HFFc6 (cell line): ENCODE measurements around the gene GPA33. TPM values are rescaled to one million over a fixed set of nuclear protein-coding genes. Genes with fewer than 3 reads are reported as not detected.

Source experiments
- DNase-seq: peaks from one replicate; pipeline ENCODE4 v3.0.0-alpha.2; 2018
- H3K27ac Mint-ChIP-seq: 2 replicates; pipeline ENCODE4 v1.8.0; 2020; ENCODE audit warnings: mild to moderate bottlenecking, mixed read lengths
- H3K27me3 Mint-ChIP-seq: 2 replicates; pipeline ENCODE4 v1.8.0; 2021; ENCODE audit warnings: mild to moderate bottlenecking, moderate library complexity, mixed read lengths; ENCODE audit not compliant: insufficient read depth
- H3K36me3 Mint-ChIP-seq: 2 replicates; pipeline ENCODE4 v1.8.0; 2021; ENCODE audit warnings: low read depth, mixed read lengths
- H3K4me1 Mint-ChIP-seq: 2 replicates; pipeline ENCODE4 v1.8.0; 2020; ENCODE audit warnings: low read depth, mixed read lengths
- H3K4me3 Mint-ChIP-seq: 2 replicates; pipeline ENCODE4 v1.8.0; 2020; ENCODE audit warnings: mild to moderate bottlenecking, moderate library complexity, mixed read lengths
- H3K9me3 Mint-ChIP-seq: 2 replicates; pipeline ENCODE4 v1.8.0; 2020; ENCODE audit warnings: mild to moderate bottlenecking, mixed read lengths
- CTCF ChIP-seq: fragments of 200-600 bp; sonication (generic); IDR thresholded peaks from 2 replicates; pipeline ENCODE4 v1.5.0; 2021; ENCODE audit warnings: antibody characterized with exemption, mild to moderate bottlenecking
- total RNA-seq, 6 experiments: library from RNA; stranded (reverse); fragmentation: NEBNext Ultra II Directional; extraction: Animal tissue kit (Norgen Biotek cat#: 25700); gene quantifications; 2 replicates in 1 of 6; 3 replicates in 5 of 6; pipeline ENCODE4 v1.2.3, GENCODE V29; 2021

Gene GPA33
- total RNA-seq, 6 experiments from 2014 or later = not detected

GRCh38 chr1:167081594-167082156, 8.5 kb downstream of the GPA33 start:
- Mint-ChIP-seq H3K4me1 (no peaks in the 10 kb centered on the region), H3K36me3 (no peaks in the 10 kb centered on the region), H3K27me3 (peaks cover 19% of the 10 kb centered on the region), H3K9me3 (no peaks in the 10 kb centered on the region), H3K27ac (no peak overlapping the region), H3K4me3 (no peak overlapping the region)
- TF ChIP-seq CTCF = no peak
- DNase-seq = no peak

DNA sequence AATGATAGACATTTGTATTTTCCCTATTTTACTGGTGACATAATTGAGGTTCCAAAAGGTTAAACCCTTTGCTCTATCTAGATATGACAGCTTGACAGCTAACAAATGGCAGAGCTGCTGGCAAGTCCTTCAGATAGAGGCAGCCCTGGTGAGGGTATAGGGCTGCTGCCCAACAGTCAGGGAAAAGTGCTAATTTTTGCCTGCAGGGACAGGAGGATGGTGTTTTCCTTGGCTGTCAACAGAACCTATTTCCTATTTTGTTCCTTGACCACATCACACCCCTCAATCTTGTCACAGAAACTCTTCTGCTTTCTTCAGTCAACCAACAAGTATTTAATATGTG, 12.3 kb downstream of the GPA33 start:
- Mint-ChIP-seq H3K27me3 (peaks cover 20% of the 10 kb centered on the region), H3K36me3 (no peaks in the 10 kb centered on the region), H3K27ac (no peak overlapping the region), H3K4me3 (no peak overlapping the region), H3K9me3 (no peaks in the 10 kb centered on the region), H3K4me1 (no peaks in the 10 kb centered on the region)
- TF ChIP-seq CTCF = no peak
- DNase-seq = no peak

- no peak for TF ChIP-seq CTCF
- H3K4me1 Mint-ChIP-seq = no peaks in the 10 kb centered on the region
- H3K4me3 Mint-ChIP-seq = no peak overlapping the region
- H3K27ac Mint-ChIP-seq = no peak overlapping the region
- no peaks in the 10 kb centered on the region for H3K9me3 Mint-ChIP-seq
- DNase-seq = no peak
- H3K36me3 Mint-ChIP-seq = no peaks in the 10 kb centered on the region
- peaks cover 19% of the 10 kb centered on the region for H3K27me3 Mint-ChIP-seq
These were observed 12.9 kb downstream of the GPA33 start for GRCh38 chr1:167077128-167077867.

GRCh38 chr1:167076136-167076710, 14.0 kb downstream of the GPA33 start:
- Mint-ChIP-seq H3K9me3 (no peaks in the 10 kb centered on the region), H3K27me3 (peaks cover 15% of the 10 kb centered on the region), H3K36me3 (no peaks in the 10 kb centered on the region), H3K4me1 (no peaks in the 10 kb centered on the region), H3K27ac (no peak overlapping the region), H3K4me3 (no peak overlapping the region)
- no peak for TF ChIP-seq CTCF
- no peak for DNase-seq

DNA sequence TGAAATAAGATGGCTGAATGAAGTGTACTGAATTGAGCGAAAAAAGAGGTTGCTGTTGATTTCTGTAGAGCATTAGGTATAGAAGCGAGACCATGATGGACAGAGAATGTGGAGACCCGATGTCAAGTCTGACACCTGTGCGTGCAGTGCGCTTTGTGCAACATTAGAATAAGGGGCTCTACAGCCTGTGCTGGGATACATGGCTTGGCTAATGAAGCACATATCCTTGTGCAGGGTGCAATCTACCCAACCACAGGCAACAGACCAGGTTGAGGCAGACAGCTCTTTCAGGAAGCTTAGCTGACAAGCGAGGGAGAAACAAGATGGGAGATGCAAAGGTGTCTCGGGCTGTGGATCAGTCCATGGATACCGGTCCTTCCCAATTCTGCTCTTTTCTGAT, 18.9 kb downstream of the GPA33 start:
- TF ChIP-seq CTCF = no peak
- Mint-ChIP-seq H3K4me1 (no peaks in the 10 kb centered on the region), H3K4me3 (no peak overlapping the region), H3K27ac (no peak overlapping the region), H3K36me3 (no peaks in the 10 kb centered on the region), H3K9me3 (no peaks in the 10 kb centered on the region), H3K27me3 (peaks cover 8% of the 10 kb centered on the region)
- no peak for DNase-seq
